ENCODE measurements around the gene GALNTL6. TPM values are rescaled to one million over a fixed set of nuclear protein-coding genes. Genes with fewer than 3 reads are reported as not detected.
A peak's percentile ranks its signal among the peaks of the same experiment; 100 is the strongest.

Gene GALNTL6
- total RNA-seq, 2 donors from 2014 or later = 0.92 to 3.8 TPM

DNA sequence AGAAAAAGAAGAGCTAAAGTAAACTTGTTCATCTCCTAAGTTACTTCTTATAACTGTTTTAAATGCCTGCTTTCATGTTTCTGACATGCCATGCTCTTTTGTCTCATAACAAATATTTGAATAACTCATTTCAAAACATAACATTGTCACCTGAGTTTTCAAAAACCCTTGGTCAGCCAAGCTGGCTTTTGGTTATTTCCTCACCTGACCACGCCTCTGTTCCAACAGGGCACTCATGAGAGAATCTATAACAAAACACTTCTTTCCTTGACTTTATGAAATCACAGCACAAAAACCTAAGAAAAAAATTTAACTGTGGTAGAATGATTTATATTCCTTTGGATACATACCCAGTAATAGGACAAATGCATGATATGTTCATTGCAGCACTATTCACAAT lies 1182.5 kb downstream of the GALNTL6 start:
- H3K4me1 ChIP-seq (ENCODE audit: control insufficient read depth in 1 of 2, low read depth in 2 of 2) = peaks cover 19 to 38% of the 10 kb centered on the region in 2 donors
- peak overlapping the region in 1 of 2 donors; percentile 36 for H3K27ac ChIP-seq
- no peaks in the 10 kb centered on the region for H3K36me3 ChIP-seq
- DNase-seq (ENCODE audit: low spot score) (no peak), ATAC-seq (ENCODE audit: insufficient number of reproducible peaks, low FRiP score, low read depth) (no peak)
- no peak overlapping the region for H3K4me3 ChIP-seq
- no peaks in the 10 kb centered on the region for H3K27me3 ChIP-seq (replicated peaks; ENCODE audit: insufficient read depth)
- TF ChIP-seq, protein P1, sequence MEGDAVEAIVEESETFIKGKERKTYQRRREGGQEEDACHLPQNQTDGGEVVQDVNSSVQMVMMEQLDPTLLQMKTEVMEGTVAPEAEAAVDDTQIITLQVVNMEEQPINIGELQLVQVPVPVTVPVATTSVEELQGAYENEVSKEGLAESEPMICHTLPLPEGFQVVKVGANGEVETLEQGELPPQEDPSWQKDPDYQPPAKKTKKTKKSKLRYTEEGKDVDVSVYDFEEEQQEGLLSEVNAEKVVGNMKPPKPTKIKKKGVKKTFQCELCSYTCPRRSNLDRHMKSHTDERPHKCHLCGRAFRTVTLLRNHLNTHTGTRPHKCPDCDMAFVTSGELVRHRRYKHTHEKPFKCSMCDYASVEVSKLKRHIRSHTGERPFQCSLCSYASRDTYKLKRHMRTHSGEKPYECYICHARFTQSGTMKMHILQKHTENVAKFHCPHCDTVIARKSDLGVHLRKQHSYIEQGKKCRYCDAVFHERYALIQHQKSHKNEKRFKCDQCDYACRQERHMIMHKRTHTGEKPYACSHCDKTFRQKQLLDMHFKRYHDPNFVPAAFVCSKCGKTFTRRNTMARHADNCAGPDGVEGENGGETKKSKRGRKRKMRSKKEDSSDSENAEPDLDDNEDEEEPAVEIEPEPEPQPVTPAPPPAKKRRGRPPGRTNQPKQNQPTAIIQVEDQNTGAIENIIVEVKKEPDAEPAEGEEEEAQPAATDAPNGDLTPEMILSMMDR (IDR thresholded peaks at IDR 0.05) = no peak
- H3K9me3 ChIP-seq = no peaks in the 10 kb centered on the region

DNA sequence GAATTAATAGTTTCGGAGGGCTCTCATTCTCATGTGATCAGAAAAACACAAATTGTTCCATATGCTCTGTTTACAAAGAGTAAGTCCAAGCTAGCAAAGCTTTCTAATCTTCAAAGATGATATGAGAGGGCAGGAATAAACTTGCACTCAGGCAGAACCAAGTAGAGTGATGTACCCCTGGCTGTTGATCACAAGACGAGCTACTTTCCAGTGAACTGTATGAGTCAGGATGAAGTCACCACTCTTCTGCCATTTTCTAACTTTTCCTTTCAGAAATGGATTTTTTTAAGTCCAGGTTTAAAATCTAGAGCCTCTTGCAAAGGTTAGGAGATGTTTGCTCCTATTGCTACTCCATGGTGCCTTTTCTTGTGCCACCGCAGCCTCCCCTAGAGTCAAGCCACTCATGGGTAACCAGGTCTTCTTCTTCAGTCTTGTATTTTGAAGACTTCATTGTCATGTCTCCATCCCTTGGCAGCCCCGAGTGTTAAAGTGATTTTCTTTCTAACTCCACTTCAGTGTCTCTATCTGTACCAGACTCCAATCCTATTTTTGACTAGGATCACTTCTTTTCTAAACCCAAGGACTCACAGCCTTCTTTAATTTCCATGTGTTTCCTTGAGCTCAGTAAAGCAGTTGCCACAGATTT lies 1183.5 kb downstream of the GALNTL6 start:
- ATAC-seq (ENCODE audit: insufficient number of reproducible peaks, low FRiP score, low read depth) = no peak
- DNase-seq (ENCODE audit: low spot score) = no peak
- peaks cover 19 to 38% of the 10 kb centered on the region in 2 donors for H3K4me1 ChIP-seq (ENCODE audit: control insufficient read depth in 1 of 2, low read depth in 2 of 2)
- H3K27me3 ChIP-seq (replicated peaks; ENCODE audit: insufficient read depth) = no peaks in the 10 kb centered on the region
- no peaks in the 10 kb centered on the region for H3K9me3 ChIP-seq
- peak overlapping the region in 1 of 2 donors; percentile 86 for H3K27ac ChIP-seq
- TF ChIP-seq, protein P1 (IDR thresholded peaks at IDR 0.05) = no peak
- H3K36me3 ChIP-seq = no peaks in the 10 kb centered on the region
- H3K4me3 ChIP-seq = no peak overlapping the region

DNA sequence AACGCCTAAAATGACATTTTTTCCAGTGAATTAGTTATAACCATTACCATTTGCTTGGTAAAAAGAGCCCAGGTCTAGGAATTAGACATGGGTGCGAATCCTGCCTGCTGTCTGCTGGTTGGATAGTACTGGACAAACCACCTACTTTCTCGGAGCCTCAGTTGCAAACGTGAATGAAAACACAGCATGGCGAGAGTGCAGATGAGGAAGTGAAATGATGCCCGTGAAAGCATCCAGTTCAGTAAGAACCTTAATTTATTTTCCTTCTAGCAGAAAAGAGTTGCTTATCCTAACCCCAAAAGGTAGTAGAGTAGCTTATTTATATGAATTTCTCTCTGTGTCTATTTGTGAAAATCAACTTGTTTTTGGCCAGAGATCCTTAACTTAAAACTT lies 1184.0 kb downstream of the GALNTL6 start:
- Histone ChIP-seq H3K27me3 (replicated peaks; ENCODE audit: insufficient read depth) (no peaks in the 10 kb centered on the region), H3K4me3 (no peak overlapping the region), H3K36me3 (no peaks in the 10 kb centered on the region), H3K27ac (peak overlapping the region in 1 of 2 donors; percentile 86), H3K9me3 (no peaks in the 10 kb centered on the region), H3K4me1 (ENCODE audit: control insufficient read depth in 1 of 2, low read depth in 2 of 2) (peaks cover 19 to 38% of the 10 kb centered on the region in 2 donors)
- DNase-seq (ENCODE audit: low spot score) (no peak), ATAC-seq (ENCODE audit: insufficient number of reproducible peaks, low FRiP score, low read depth) (no peak)
- TF ChIP-seq, protein P1 (IDR thresholded peaks at IDR 0.05) = no peak

DNA sequence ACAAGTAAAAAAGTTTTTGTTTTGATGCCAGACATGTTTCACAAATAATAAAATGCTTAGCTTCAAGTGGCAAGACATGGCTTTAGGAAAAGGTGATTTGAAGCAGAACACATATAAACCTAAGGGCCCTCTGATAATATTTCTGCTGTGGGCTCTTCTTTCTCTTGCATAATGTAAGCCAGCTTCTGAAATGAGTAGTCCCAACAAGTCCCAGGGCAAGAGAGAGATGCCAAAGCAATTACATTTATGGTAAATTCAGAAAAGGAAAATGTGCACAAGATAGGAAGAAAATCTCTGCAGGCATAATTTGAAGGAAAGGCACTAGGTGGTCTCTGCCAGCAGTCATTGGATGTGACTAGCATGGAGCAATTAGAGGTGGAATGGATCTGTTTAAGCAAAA lies 1184.7 kb downstream of the GALNTL6 start:
- Histone ChIP-seq H3K4me3 (no peak overlapping the region), H3K9me3 (no peaks in the 10 kb centered on the region), H3K27ac (peak overlapping the region in 1 of 2 donors; percentile 86), H3K36me3 (no peaks in the 10 kb centered on the region), H3K27me3 (replicated peaks; ENCODE audit: insufficient read depth) (no peaks in the 10 kb centered on the region), H3K4me1 (ENCODE audit: control insufficient read depth in 1 of 2, low read depth in 2 of 2) (peaks cover 19 to 38% of the 10 kb centered on the region in 2 donors)
- ATAC-seq (ENCODE audit: insufficient number of reproducible peaks, low FRiP score, low read depth) = no peak
- TF ChIP-seq, protein P1 (IDR thresholded peaks at IDR 0.05) = no peak
- no peak for DNase-seq (ENCODE audit: low spot score)

DNA sequence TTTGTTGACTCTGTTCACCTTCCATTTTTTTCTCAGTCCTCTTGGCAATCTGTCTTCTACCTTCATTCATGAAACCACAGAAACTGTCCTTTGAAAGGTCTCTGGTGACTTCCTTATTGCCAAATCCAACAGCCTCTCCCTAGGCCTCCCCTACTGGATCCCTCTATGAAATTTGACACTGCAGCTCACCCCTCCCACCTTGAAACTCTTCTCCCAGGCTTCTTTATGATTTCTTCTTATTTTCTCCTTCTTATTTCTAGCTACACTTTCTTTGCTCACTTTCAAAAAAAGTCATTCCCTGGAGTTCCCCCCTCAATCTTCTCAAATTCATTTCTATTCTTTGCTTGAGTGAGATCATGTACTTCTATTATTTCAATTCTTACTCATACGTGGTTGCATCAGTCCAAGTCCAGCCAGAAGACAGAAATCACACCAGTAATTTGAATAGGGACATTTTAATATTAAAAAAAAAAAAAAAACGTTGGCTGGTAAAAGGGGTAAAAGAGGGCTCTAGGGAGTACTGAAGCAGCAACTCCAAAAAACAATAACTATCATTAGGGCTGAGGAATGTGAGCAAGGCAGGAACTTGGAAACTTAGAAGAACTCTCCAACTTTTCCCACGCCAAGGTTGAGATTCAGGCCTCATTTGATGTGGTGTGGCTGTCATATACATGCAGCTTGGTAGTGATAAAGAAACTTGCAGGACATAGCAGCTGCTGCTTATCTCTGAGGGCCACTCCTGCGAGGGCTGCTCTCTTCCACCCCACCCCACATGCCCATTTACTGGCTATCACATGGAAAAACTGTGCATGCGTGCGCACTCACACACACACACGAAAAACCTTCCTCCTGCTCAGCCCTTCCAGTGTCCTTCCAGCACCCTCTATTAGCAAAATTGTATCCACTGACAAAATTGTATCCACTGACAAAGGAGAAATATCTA lies 1185.6 kb downstream of the GALNTL6 start:
- Histone ChIP-seq H3K9me3 (no peaks in the 10 kb centered on the region), H3K27ac (peak overlapping the region; percentile 51 to 86), H3K36me3 (no peaks in the 10 kb centered on the region), H3K27me3 (replicated peaks; ENCODE audit: insufficient read depth) (no peaks in the 10 kb centered on the region), H3K4me1 (ENCODE audit: control insufficient read depth in 1 of 2, low read depth in 2 of 2) (peaks cover 19 to 38% of the 10 kb centered on the region in 2 donors), H3K4me3 (peak overlapping the region; percentile 19)
- no peak for DNase-seq (ENCODE audit: low spot score)
- peak; percentile 94 for ATAC-seq (ENCODE audit: insufficient number of reproducible peaks, low FRiP score, low read depth)
- TF ChIP-seq, protein P1 (IDR thresholded peaks at IDR 0.05) = no peak

Measured in thoracic aorta (tissue), 2 donors.